IMR-90 (cell line): ENCODE results near the gene GRB10. TPM values are rescaled to one million over a fixed set of nuclear protein-coding genes. Genes with fewer than 3 reads are reported as not detected.

Experiments used
- ATAC-seq: fragments of 200-7000 bp; cut with Tn5 transposase; 2 replicates; pipeline ENCODE4 v1.9.1; 2020; ENCODE audit warnings: low read depth, mild to moderate bottlenecking, moderate library complexity
- BruUV-seq: library from RNA; stranded (reverse); fragments of 400-500 nt; replicated peaks from 2 replicates; lab custom pipeline; 2021; lab: Mats Ljungman, UMichigan
- CTCF ChIA-PET: fragments of 300-600 bp; formaldehyde crosslinking; extraction: SDS; loops from one replicate; lab custom pipeline; 2021; ENCODE audit warnings: antibody characterized with exemption; lab: Yijun Ruan, JAX
- POLR2A ChIA-PET: fragments of 300-600 bp; sonication (Branson Sonifier 250); formaldehyde crosslinking; loops from one replicate; lab custom pipeline; 2022; ENCODE audit warnings: antibody characterized with exemption; ENCODE audit not compliant: unreplicated experiment; lab: Charles Lee
- DNase-seq: peaks from one replicate; pipeline ENCODE4 v3.0.0; 2013
- H2AFZ ChIP-seq: replicated peaks from 2 replicates; pipeline ENCODE3; 2013; ENCODE audit warnings: low read length, mild to moderate bottlenecking; ENCODE audit not compliant: poor library complexity
- H2AK5ac ChIP-seq: 2 replicates; pipeline ENCODE4 v1.6.1; 2013; ENCODE audit warnings: low read depth, low read length, inconsistent platforms
- H2AK9ac ChIP-seq: replicated peaks from 2 replicates; pipeline ENCODE3; 2013; ENCODE audit warnings: mild to moderate bottlenecking, low read depth, low read length, moderate library complexity; ENCODE audit not compliant: poor library complexity
- H2BK120ac ChIP-seq: 2 replicates; pipeline ENCODE4 v1.6.1; 2013; ENCODE audit warnings: low read depth, low read length, inconsistent platforms
- H2BK15ac ChIP-seq: 3 replicates; pipeline ENCODE4 v1.6.1; 2013; ENCODE audit warnings: low read depth, low read length, inconsistent platforms
- H2BK20ac ChIP-seq: 2 replicates; pipeline ENCODE4 v1.6.1; 2013; ENCODE audit warnings: low read depth, mild to moderate bottlenecking, inconsistent platforms, low read length, moderate library complexity
- H2BK5ac ChIP-seq: 2 replicates; pipeline ENCODE4 v1.6.1; 2013; ENCODE audit warnings: mild to moderate bottlenecking, low read depth, low read length, inconsistent platforms; ENCODE audit not compliant: poor library complexity, severe bottlenecking
- H3K14ac ChIP-seq: replicated peaks from 2 replicates; pipeline ENCODE4 v1.6.1; 2013; ENCODE audit warnings: low read depth, low read length, inconsistent platforms
- H3K18ac ChIP-seq: 2 replicates; pipeline ENCODE4 v1.6.1; 2013; ENCODE audit warnings: low read depth, low read length, control low read depth
- H3K23ac ChIP-seq: 2 replicates; pipeline ENCODE4 v1.6.1; 2013; ENCODE audit warnings: low read depth, low read length, inconsistent platforms
- H3K27ac ChIP-seq: 2 replicates; pipeline ENCODE4 v1.5.1; 2013; ENCODE audit warnings: mild to moderate bottlenecking, control low read depth, low read length; ENCODE audit not compliant: insufficient read depth
- H3K27me3 ChIP-seq: 2 replicates; pipeline ENCODE4 v1.6.1; 2013; ENCODE audit warnings: low read length; ENCODE audit not compliant: control insufficient read depth, insufficient read depth
- H3K36me3 ChIP-seq: 2 replicates; pipeline ENCODE4 v1.6.1; 2013; ENCODE audit warnings: low read length, mixed read lengths; ENCODE audit not compliant: control insufficient read depth, insufficient read depth
- H3K4ac ChIP-seq: 2 replicates; pipeline ENCODE4 v1.6.1; 2013; ENCODE audit warnings: low read depth, low read length, inconsistent platforms
- H3K4me1 ChIP-seq: 2 replicates; pipeline ENCODE4 v1.6.1; 2013; ENCODE audit warnings: low read length, mixed read lengths; ENCODE audit not compliant: control insufficient read depth, insufficient read depth
- H3K4me2 ChIP-seq: 2 replicates; pipeline ENCODE4 v1.6.1; 2013; ENCODE audit warnings: low read depth, mild to moderate bottlenecking, control low read depth, low read length, moderate library complexity
- H3K4me3 ChIP-seq: 2 replicates; pipeline ENCODE4 v1.5.1; 2013; ENCODE audit warnings: low read depth, mild to moderate bottlenecking, control low read depth, low read length, moderate library complexity; ENCODE audit not compliant: insufficient read depth
- H3K56ac ChIP-seq: 2 replicates; pipeline ENCODE4 v1.6.1; 2013; ENCODE audit warnings: low read length, inconsistent platforms; ENCODE audit not compliant: insufficient read depth; ENCODE audit errors: extremely low read depth
- H3K79me1 ChIP-seq, 2 experiments: 2 replicates each; pipeline ENCODE4 v1.6.1; 2013; ENCODE audit warnings: low read length in 2 of 2, inconsistent platforms in 1 of 2, low read depth in 1 of 2
- H3K9ac ChIP-seq: 2 replicates; pipeline ENCODE4 v1.6.1; 2013; ENCODE audit warnings: low read depth, low read length, control low read depth
- H3K9me1 ChIP-seq: 2 replicates; pipeline ENCODE4 v1.6.1; 2013; ENCODE audit warnings: low read length, inconsistent platforms; ENCODE audit not compliant: insufficient read depth
- H3K9me3 ChIP-seq: 2 replicates; pipeline ENCODE4 v1.6.1; 2013; ENCODE audit warnings: low read length; ENCODE audit not compliant: control insufficient read depth, insufficient read depth
- H4K20me1 ChIP-seq: 2 replicates; pipeline ENCODE4 v1.6.1; 2013; ENCODE audit warnings: low read length, inconsistent platforms; ENCODE audit not compliant: insufficient read depth
- H4K5ac ChIP-seq: 2 replicates; pipeline ENCODE4 v1.6.1; 2013; ENCODE audit warnings: mild to moderate bottlenecking, low read depth, low read length, control low read depth
- H4K8ac ChIP-seq, 2 experiments: 2 replicates each; pipeline ENCODE4 v1.6.1; 2013; ENCODE audit warnings: low read depth in 2 of 2, low read length in 2 of 2, control low read depth in 1 of 2, inconsistent platforms in 1 of 2
- H4K91ac ChIP-seq: 2 replicates; pipeline ENCODE4 v1.6.1; 2013; ENCODE audit warnings: low read depth, low read length, inconsistent platforms; ENCODE audit not compliant: insufficient read depth
- BHLHE40 ChIP-seq: fragments of 150-350 bp; IDR thresholded peaks from 2 replicates; pipeline ENCODE4 v1.6.1; 2016; ENCODE audit warnings: mild to moderate bottlenecking, low read depth, low read length
- CEBPB ChIP-seq: IDR thresholded peaks from 2 replicates; pipeline ENCODE4 v1.6.1; 2012; ENCODE audit warnings: low read depth, low read length, improper control_type of control experiment
- CHD1 ChIP-seq: IDR thresholded peaks from 2 replicates; pipeline ENCODE4 v1.6.1; 2012; ENCODE audit warnings: low read depth, low read length, improper control_type of control experiment
- CTCF ChIP-seq: conservative IDR thresholded peaks from 2 replicates; pipeline ENCODE4 v1.5.1; 2012; ENCODE audit warnings: mild to moderate bottlenecking, low read depth, low read length, improper control_type of control experiment
- ELK1 ChIP-seq: fragments of 150-350 bp; IDR thresholded peaks from 2 replicates; pipeline ENCODE4 v1.6.1; 2016; ENCODE audit warnings: low read depth, mild to moderate bottlenecking, low read length, moderate library complexity, borderline replicate concordance
- FOS ChIP-seq: fragments of 150-350 bp; IDR thresholded peaks from 2 replicates; pipeline ENCODE4 v1.6.1; 2016; ENCODE audit warnings: low read depth, low read length
- MAZ ChIP-seq: IDR thresholded peaks from 2 replicates; pipeline ENCODE4 v1.6.1; 2012; ENCODE audit warnings: low read depth, mild to moderate bottlenecking, low read length, improper control_type of control experiment, moderate library complexity, borderline replicate concordance
- MXI1 ChIP-seq: IDR thresholded peaks from 2 replicates; pipeline ENCODE4 v1.6.1; 2012; ENCODE audit warnings: low read depth, mild to moderate bottlenecking, low read length, moderate library complexity, borderline replicate concordance
- NFE2L2 ChIP-seq: fragments of 150-350 bp; IDR thresholded peaks from 2 replicates; pipeline ENCODE4 v1.6.1; 2016; ENCODE audit warnings: low read depth, mild to moderate bottlenecking, low read length
- RAD21 ChIP-seq: IDR thresholded peaks from 2 replicates; pipeline ENCODE4 v1.6.1; 2012; ENCODE audit warnings: low read length, improper control_type of control experiment
- RCOR1 ChIP-seq: IDR thresholded peaks from 2 replicates; pipeline ENCODE4 v1.6.1; 2012; ENCODE audit warnings: mild to moderate bottlenecking, low read length, improper control_type of control experiment; ENCODE audit not compliant: insufficient replicate concordance
- RFX5 ChIP-seq: IDR thresholded peaks from 2 replicates; pipeline ENCODE4 v1.8.0; 2012; ENCODE audit warnings: low read depth, mild to moderate bottlenecking, low read length, moderate library complexity
- USF2 ChIP-seq: fragments of 150-350 bp; IDR thresholded peaks from 2 replicates; pipeline ENCODE4 v1.6.1; 2017; ENCODE audit warnings: mild to moderate bottlenecking, antibody characterized with exemption, low read length, low read depth
- WGBS, 2 experiments: methylation state at CpG; one replicate each; pipeline versions ENCODE4 v1.1.5 to v1.1.7; 2013; ENCODE audit warnings: missing lambda C conversion rate in 2 of 2; ENCODE audit not compliant: insufficient read length in 1 of 2; ENCODE audit errors: extremely low coverage in 2 of 2; 5-methylcytosine and 5-hydroxymethylcytosine counted together
- dilution Hi-C: fragments of 300-500 bp; cut with HindIII; formaldehyde crosslinking; loops from one replicate; pipeline ENCODE4 v1.14.3; 2018; ENCODE audit warnings: low sequenced_read_pairs; ENCODE audit not compliant: unreplicated experiment
- in situ Hi-C: fragments of 300-500 bp; cut with MboI; formaldehyde crosslinking; loops from 3 replicates; pipeline ENCODE4 v1.14.3; 2019; ENCODE audit warnings: low sequenced_read_pairs, inconsistent platforms, mixed read lengths
- intact Hi-C: fragments of 100-400 bp; cut with micrococcal nuclease; formaldehyde crosslinking; loops from 2 replicates; pipeline ENCODE4 v1.10.0; 2022
- polyA plus RNA-seq, 3 experiments: library from polyadenylated mRNA; depleted of rRNA; stranded (reverse); fragments of >200 nt; gene quantifications; 2 replicates each; pipeline ENCODE4 v1.2.3, GENCODE V29; 2012; ENCODE audit warnings: low replicate concordance in 1 of 3
- total RNA-seq: library from RNA; depleted of rRNA; stranded (reverse); fragments of >200 nt; gene quantifications from 2 replicates; pipeline ENCODE4 v1.2.3, GENCODE V29; 2012

The GRB10 gene
- total and polyA plus RNA-seq, 2 of the 4 experiments (the other 2 are of a cell fraction) = 6.3 to 15.1 TPM

- no peak overlapping the region for H3K14ac ChIP-seq
- no peak overlapping the region for H4K91ac ChIP-seq
- H4K5ac ChIP-seq = no peak overlapping the region
- no peak overlapping the region for H3K56ac ChIP-seq
- no peaks in the 10 kb centered on the region for H3K27me3 ChIP-seq
- H2BK20ac ChIP-seq = no peak overlapping the region
- H3K9ac ChIP-seq = no peak overlapping the region
- no peak overlapping the region for H2AK5ac ChIP-seq
- H2BK5ac ChIP-seq = no peak overlapping the region
- H2BK120ac ChIP-seq = no peak overlapping the region
- H3K79me1 ChIP-seq = peaks cover 21 to 74% of the 10 kb centered on the region in 2 experiments
- H3K4me1 ChIP-seq = peaks cover 4% of the 10 kb centered on the region; the same call in 1 of the 2 replicates
- ChIA-PET CTCF (interaction anchor here (0.8 kb wide), 1 partner anchor 10 kb away, joined by 3 read pairs; no protein-coding TSS in a partner anchor), POLR2A (no interaction called here)
- no peak overlapping the region for H4K8ac ChIP-seq
- H2AK9ac ChIP-seq = no peak overlapping the region
- H3K36me3 ChIP-seq = no peaks in the 10 kb centered on the region
- no peak overlapping the region for H2AFZ ChIP-seq
- peaks cover 11% of the 10 kb centered on the region; the same call in 1 of the 2 replicates for H3K9me1 ChIP-seq
- no peak overlapping the region for H3K4me2 ChIP-seq
- BruUV-seq = no TSS peak
- WGBS, 2 experiments = 0% methylated on average over 1 of the region's 3 CpGs; no CpG with 5 or more reads in 1 of the 2 experiments
- intact Hi-C loops = no loop called here
- no peak overlapping the region for H3K18ac ChIP-seq
- TF ChIP-seq FOS (no peak), MAZ (no peak), NFE2L2 (no peak), CEBPB (no peak), CHD1 (no peak), CTCF (no peak), USF2 (no peak), ELK1 (no peak), RFX5 (no peak), RCOR1 (no peak), RAD21 (no peak), BHLHE40 (no peak), MXI1 (no peak)
- dilution Hi-C loops = no loop called here
- ATAC-seq (peak; percentile 55), DNase-seq (no peak)
- H3K23ac ChIP-seq = no peak overlapping the region
- no peak overlapping the region for H2BK15ac ChIP-seq
- no peak overlapping the region for H3K27ac ChIP-seq
- H4K20me1 ChIP-seq = peaks cover 49% of the 10 kb centered on the region
- in situ Hi-C loops = no loop called here
- no peak overlapping the region for H3K4ac ChIP-seq
- H3K9me3 ChIP-seq = no peaks in the 10 kb centered on the region
- no peak overlapping the region for H3K4me3 ChIP-seq
Observed at GRCh38 chr7:50712252-50713122, 70.2 kb downstream of the GRB10 start.
